NCI-H2081 treated with DMSO at 0.1 percent for 48 hours (cell line): ENCODE data around the gene GJA10.

Experiments
- DNase-seq: peaks from one replicate; lab custom pipeline; 2025; lab: John Stamatoyannopoulos, UW

The GJA10 gene

GRCh38 chr6:89944826-89945407 is 50.6 kb downstream of the GJA10 start:
- DNase-seq = no peak
